ENCODE data around the gene PDGFRB. TPM values are rescaled to one million over a fixed set of nuclear protein-coding genes. Genes with fewer than 3 reads are reported as not detected.

Gene PDGFRB
- total RNA-seq, 1 experiment from 2014 or later, result not detected

DNA sequence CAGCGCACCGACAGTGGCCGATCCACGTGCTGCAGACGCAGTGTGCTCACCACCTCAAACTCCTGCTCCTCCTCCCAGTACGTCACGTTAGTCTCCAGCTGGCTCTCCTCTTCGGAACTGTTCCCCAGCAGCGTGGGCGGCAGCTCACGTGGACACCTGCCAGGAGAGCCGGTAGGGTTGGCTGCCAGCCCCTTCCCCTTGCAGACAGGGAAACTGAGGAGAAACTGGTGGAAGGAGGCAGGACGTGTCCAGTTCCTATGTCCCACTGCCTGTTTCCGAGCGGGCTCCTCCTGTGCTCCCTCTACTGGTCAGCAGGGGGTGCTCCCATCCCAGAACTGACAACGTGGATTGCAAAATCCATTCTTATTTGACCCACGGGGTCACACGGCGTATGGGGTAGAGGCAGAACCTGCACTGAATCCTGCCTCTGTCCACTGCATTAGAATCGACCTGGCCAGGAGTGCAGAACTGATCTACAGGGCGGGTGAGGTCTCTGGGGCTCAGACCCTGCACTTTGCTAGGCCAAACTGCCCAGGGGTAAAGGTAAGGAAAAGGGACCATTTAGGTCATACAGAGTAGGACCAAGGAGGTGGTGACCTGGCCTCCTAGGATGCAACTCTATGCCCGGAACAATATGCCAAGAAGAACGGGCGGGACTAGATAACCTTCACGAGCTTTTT is 25.7 kb downstream of the PDGFRB start:
- intact Hi-C loops (cut with micrococcal nuclease; ENCODE audit: unreplicated experiment), result loop anchor here (1.0 to 5.0 kb wide), 6 partner anchors 31 to 306 kb away; no protein-coding TSS in a partner anchor
- peak; percentile 50 to 72 for DNase-seq
- no peaks in the 10 kb centered on the region for H3K79me2 ChIP-seq (ENCODE audit: low read depth)
- H3F3A ChIP-seq (ENCODE audit: insufficient read depth, low read depth), result no peaks in the 10 kb centered on the region
- no TSS peak for BruUV-seq (replicated peaks)
- peak overlapping the region; percentile 73 for H3K4me2 ChIP-seq
- H3K27me3 ChIP-seq (ENCODE audit: insufficient read depth, low read depth), result no peaks in the 10 kb centered on the region; the same call in 1 of the 2 replicates
- ChIA-PET CTCF (interaction anchor here (0.7 kb wide), 1 partner anchor 90 kb away, joined by 9 read pairs; no protein-coding TSS in a partner anchor), POLR2A (ENCODE audit: unreplicated experiment) (interaction anchor here (0.6 kb wide), 1 partner anchor 221 kb away, joined by 3 read pairs; no protein-coding TSS in a partner anchor)
- no peaks in the 10 kb centered on the region for H3K36me3 ChIP-seq (ENCODE audit: low read depth)
- H3K4me3 ChIP-seq, result peak overlapping the region; percentile 42; the same call in 1 of the 2 replicates
- H2AFZ ChIP-seq, result 0 out of 2 replicates have a peak overlapping the region, but pooled peaks have one; percentile 61
- H3K9me3 ChIP-seq (ENCODE audit: insufficient read depth, low read depth), result no peaks in the 10 kb centered on the region
- no peaks in the 10 kb centered on the region for H3K4me1 ChIP-seq (replicated peaks; ENCODE audit: insufficient read depth)
- TF ChIP-seq CTCF (conservative IDR thresholded peaks at IDR 0.05) (peak; percentile 94), EZH2 (IDR thresholded peaks at IDR 0.05; ENCODE audit: low read depth) (no peak)
- no peak overlapping the region for H3K27ac ChIP-seq
- no peaks in the 10 kb centered on the region for H4K20me1 ChIP-seq (ENCODE audit: insufficient read depth)
- H3K9me2 ChIP-seq (ENCODE audit: insufficient read depth), result no peaks in the 10 kb centered on the region

DNA sequence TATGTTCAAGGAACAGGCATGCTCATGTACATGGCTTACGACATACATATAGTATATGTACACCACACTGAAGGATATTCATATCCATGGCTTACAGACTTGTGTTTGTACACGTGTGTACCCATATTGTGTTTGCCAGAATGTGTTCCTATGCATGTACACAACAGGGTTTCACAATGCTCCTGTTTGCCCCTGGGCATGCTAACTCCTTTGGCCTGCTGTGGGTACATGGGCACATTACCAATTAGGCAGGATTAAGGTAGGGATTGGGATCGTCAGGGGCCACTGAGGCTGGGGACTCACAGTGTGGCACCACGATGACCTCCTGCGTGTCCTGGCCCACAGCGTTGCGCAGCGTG is 26.2 kb downstream of the PDGFRB start:
- no peaks in the 10 kb centered on the region for H3K9me3 ChIP-seq (ENCODE audit: insufficient read depth, low read depth)
- peak overlapping the region; percentile 73 for H3K4me2 ChIP-seq
- no peaks in the 10 kb centered on the region for H3F3A ChIP-seq (ENCODE audit: insufficient read depth, low read depth)
- BruUV-seq (replicated peaks), result no TSS peak
- no peak overlapping the region for H3K4me3 ChIP-seq
- H3K27me3 ChIP-seq (ENCODE audit: insufficient read depth, low read depth), result no peaks in the 10 kb centered on the region
- H3K79me2 ChIP-seq (ENCODE audit: low read depth), result no peaks in the 10 kb centered on the region
- H2AFZ ChIP-seq, result 0 out of 2 replicates have a peak overlapping the region, but pooled peaks have one; percentile 61
- H3K27ac ChIP-seq, result no peak overlapping the region
- H3K9me2 ChIP-seq (ENCODE audit: insufficient read depth), result no peaks in the 10 kb centered on the region
- TF ChIP-seq EZH2 (IDR thresholded peaks at IDR 0.05; ENCODE audit: low read depth) (no peak), CTCF (conservative IDR thresholded peaks at IDR 0.05) (no peak)
- H3K4me1 ChIP-seq (replicated peaks; ENCODE audit: insufficient read depth), result no peaks in the 10 kb centered on the region
- ChIA-PET POLR2A (ENCODE audit: unreplicated experiment) (no interaction called here), CTCF (no interaction called here)
- intact Hi-C loops (cut with micrococcal nuclease; ENCODE audit: unreplicated experiment), result no loop called here
- H4K20me1 ChIP-seq (ENCODE audit: insufficient read depth), result no peaks in the 10 kb centered on the region
- H3K36me3 ChIP-seq (ENCODE audit: low read depth), result no peaks in the 10 kb centered on the region
- DNase-seq, result no peak

DNA sequence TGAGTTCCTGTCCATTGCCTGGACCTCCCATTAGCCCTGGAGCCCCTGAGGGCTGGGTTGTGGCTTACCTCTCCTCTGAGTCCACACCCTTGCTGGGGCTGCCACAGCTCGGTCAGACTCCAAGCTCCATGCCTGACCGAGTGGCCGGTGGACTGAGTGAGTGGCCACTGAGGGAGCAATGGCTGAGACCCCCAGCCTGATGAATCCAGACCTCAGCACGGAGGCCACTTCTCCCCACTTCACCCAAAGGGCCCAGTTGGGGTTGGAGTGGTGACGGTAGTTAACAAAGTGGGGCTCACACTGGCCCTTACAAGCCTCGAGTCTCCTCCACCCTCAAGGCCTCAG is 28.8 kb downstream of the PDGFRB start:
- H3K36me3 ChIP-seq (ENCODE audit: low read depth), result no peaks in the 10 kb centered on the region
- no peak overlapping the region for H2AFZ ChIP-seq
- H3K4me1 ChIP-seq (replicated peaks; ENCODE audit: insufficient read depth), result peaks cover 5% of the 10 kb centered on the region
- ChIA-PET POLR2A (ENCODE audit: unreplicated experiment) (interaction anchor here (0.7 kb wide), 2 partner anchors 35 to 76 kb away, joined by 3 to 14 read pairs; no protein-coding TSS in a partner anchor), CTCF (interaction anchor here (0.6 kb wide), 1 partner anchor 25 kb away, joined by 4 read pairs; no protein-coding TSS in a partner anchor)
- no peaks in the 10 kb centered on the region for H3K9me2 ChIP-seq (ENCODE audit: insufficient read depth)
- H4K20me1 ChIP-seq (ENCODE audit: insufficient read depth), result no peaks in the 10 kb centered on the region
- no peaks in the 10 kb centered on the region for H3K9me3 ChIP-seq (ENCODE audit: insufficient read depth, low read depth)
- H3K4me3 ChIP-seq, result no peak overlapping the region
- no peaks in the 10 kb centered on the region for H3F3A ChIP-seq (ENCODE audit: insufficient read depth, low read depth)
- H3K27ac ChIP-seq, result no peak overlapping the region
- no peak overlapping the region for H3K4me2 ChIP-seq
- H3K79me2 ChIP-seq (ENCODE audit: low read depth), result no peaks in the 10 kb centered on the region
- no peak for DNase-seq
- no peaks in the 10 kb centered on the region for H3K27me3 ChIP-seq (ENCODE audit: insufficient read depth, low read depth)
- no peak for TF ChIP-seq EZH2 (IDR thresholded peaks at IDR 0.05; ENCODE audit: low read depth)
- no peak for TF ChIP-seq CTCF (conservative IDR thresholded peaks at IDR 0.05)
- BruUV-seq (replicated peaks), result no TSS peak
- intact Hi-C loops (cut with micrococcal nuclease; ENCODE audit: unreplicated experiment), result no loop called here

Measured in PC-9 (cell line).